ENCODE measurements around the gene TUBB.
"Not testable (repeated sequence)": the region's sequence is repeated elsewhere in the genome, so short reads cannot be mapped to it uniquely, and the experiment has no call there.

The TUBB gene

DNA sequence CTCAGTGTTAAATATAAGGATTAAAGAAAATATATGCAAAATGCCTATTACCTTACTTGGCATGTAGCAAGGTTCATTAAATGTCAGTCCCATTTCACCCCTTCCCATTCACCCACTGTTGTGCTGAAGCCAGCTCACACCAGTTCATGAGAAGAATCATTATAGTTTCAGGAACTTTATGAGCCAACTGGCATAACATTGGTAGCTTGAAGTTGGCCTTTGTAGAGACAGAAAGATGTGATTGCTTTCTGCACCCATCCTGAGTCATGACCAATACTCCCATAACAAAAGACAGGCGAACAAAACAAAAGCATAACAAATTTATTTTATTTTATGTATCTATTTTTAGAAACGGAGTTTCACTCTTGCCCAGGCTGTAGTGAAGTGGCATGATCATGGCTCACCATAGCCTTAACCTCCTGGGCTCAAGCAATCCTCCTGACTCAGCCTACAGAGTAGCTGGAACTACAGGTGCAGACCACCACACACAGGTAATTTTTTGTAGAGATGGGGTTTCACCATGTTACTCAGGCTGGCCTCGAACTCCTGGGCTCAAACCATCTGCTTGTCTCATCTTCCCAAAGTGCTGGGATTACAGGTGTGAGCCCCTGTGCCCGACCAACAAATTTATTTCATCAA lies 41.8 kb downstream of the TUBB start:
- H3K4me3 ChIP-seq (ENCODE audit: low read length, poor library complexity, severe bottlenecking) = no peak overlapping the region
- no peaks in the 10 kb centered on the region for H4K20me1 ChIP-seq (ENCODE audit: insufficient read depth, low read length, poor library complexity, severe bottlenecking)
- no peaks in the 10 kb centered on the region for H3K27me3 ChIP-seq (ENCODE audit: insufficient read depth, low read length, poor library complexity, severe bottlenecking)
- no peak overlapping the region for H3K9ac ChIP-seq (ENCODE audit: low read depth, low read length, poor library complexity, severe bottlenecking)
- TF ChIP-seq, protein P1, sequence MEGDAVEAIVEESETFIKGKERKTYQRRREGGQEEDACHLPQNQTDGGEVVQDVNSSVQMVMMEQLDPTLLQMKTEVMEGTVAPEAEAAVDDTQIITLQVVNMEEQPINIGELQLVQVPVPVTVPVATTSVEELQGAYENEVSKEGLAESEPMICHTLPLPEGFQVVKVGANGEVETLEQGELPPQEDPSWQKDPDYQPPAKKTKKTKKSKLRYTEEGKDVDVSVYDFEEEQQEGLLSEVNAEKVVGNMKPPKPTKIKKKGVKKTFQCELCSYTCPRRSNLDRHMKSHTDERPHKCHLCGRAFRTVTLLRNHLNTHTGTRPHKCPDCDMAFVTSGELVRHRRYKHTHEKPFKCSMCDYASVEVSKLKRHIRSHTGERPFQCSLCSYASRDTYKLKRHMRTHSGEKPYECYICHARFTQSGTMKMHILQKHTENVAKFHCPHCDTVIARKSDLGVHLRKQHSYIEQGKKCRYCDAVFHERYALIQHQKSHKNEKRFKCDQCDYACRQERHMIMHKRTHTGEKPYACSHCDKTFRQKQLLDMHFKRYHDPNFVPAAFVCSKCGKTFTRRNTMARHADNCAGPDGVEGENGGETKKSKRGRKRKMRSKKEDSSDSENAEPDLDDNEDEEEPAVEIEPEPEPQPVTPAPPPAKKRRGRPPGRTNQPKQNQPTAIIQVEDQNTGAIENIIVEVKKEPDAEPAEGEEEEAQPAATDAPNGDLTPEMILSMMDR (conservative IDR thresholded peaks at IDR 0.05; ENCODE audit: low read length) = no peak
- no peak for TF ChIP-seq EZH2phosphoT487 (IDR thresholded peaks at IDR 0.05; ENCODE audit: borderline replicate concordance)
- H3K9me2 ChIP-seq (replicated peaks; ENCODE audit: low read depth, low read length) = no peaks in the 10 kb centered on the region
- no peak overlapping the region for H3K4me2 ChIP-seq (ENCODE audit: low read depth, low read length, poor library complexity, severe bottlenecking)
- no peaks in the 10 kb centered on the region for H3K79me2 ChIP-seq (ENCODE audit: insufficient read depth, low read length)
- no peak overlapping the region for H2AFZ ChIP-seq (ENCODE audit: low read length)
- H3K36me3 ChIP-seq (ENCODE audit: insufficient read depth, low read length) = no peaks in the 10 kb centered on the region
- H3F3A ChIP-seq (ENCODE audit: low read depth) = no peaks in the 10 kb centered on the region
- H3K9me3 ChIP-seq (ENCODE audit: insufficient read depth, low read depth, low read length) = no peaks in the 10 kb centered on the region
- H3K4me1 ChIP-seq (ENCODE audit: insufficient read depth, low read length, poor library complexity, severe bottlenecking) = peaks cover 11% of the 10 kb centered on the region

DNA sequence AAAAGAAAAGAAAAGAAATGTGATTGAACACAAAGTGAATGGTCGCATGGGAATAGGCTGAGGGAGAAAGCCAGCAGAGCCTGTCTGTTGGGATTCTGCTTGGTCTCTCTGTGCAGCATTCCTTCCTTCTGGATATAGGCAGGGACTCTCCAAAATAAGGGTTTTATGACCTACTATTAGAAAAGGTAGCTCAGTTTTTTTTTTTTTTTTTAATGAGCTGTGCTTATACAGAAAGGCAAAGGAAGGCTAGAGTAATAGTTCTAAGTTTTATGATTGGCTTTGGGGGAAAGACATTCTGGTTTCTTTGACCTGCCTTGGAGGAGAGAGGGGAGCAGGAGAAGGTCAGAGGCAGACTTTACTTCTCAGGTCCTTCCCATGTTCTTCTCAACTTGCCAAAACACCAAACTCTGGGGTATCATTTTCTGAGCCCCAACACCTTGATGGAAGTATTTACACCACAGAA lies 43.0 kb downstream of the TUBB start:
- Histone ChIP-seq H3K4me3 (ENCODE audit: low read length, poor library complexity, severe bottlenecking) (no peak overlapping the region), H3K9me3 (ENCODE audit: insufficient read depth, low read depth, low read length) (no peaks in the 10 kb centered on the region), H3K9me2 (replicated peaks; ENCODE audit: low read depth, low read length) (no peaks in the 10 kb centered on the region), H3K9ac (ENCODE audit: low read depth, low read length, poor library complexity, severe bottlenecking) (no peak overlapping the region), H3K4me2 (ENCODE audit: low read depth, low read length, poor library complexity, severe bottlenecking) (no peak overlapping the region), H3F3A (ENCODE audit: low read depth) (no peaks in the 10 kb centered on the region), H3K4me1 (ENCODE audit: insufficient read depth, low read length, poor library complexity, severe bottlenecking) (peaks cover 11% of the 10 kb centered on the region), H3K36me3 (ENCODE audit: insufficient read depth, low read length) (no peaks in the 10 kb centered on the region), H3K79me2 (ENCODE audit: insufficient read depth, low read length) (no peaks in the 10 kb centered on the region), H2AFZ (ENCODE audit: low read length) (peak overlapping the region; percentile 76; the same call in 1 of the 2 replicates), H4K20me1 (ENCODE audit: insufficient read depth, low read length, poor library complexity, severe bottlenecking) (no peaks in the 10 kb centered on the region), H3K27me3 (ENCODE audit: insufficient read depth, low read length, poor library complexity, severe bottlenecking) (no peaks in the 10 kb centered on the region)
- TF ChIP-seq EZH2phosphoT487 (IDR thresholded peaks at IDR 0.05; ENCODE audit: borderline replicate concordance) = no peak
- TF ChIP-seq, protein P1 (conservative IDR thresholded peaks at IDR 0.05; ENCODE audit: low read length) = no peak

DNA sequence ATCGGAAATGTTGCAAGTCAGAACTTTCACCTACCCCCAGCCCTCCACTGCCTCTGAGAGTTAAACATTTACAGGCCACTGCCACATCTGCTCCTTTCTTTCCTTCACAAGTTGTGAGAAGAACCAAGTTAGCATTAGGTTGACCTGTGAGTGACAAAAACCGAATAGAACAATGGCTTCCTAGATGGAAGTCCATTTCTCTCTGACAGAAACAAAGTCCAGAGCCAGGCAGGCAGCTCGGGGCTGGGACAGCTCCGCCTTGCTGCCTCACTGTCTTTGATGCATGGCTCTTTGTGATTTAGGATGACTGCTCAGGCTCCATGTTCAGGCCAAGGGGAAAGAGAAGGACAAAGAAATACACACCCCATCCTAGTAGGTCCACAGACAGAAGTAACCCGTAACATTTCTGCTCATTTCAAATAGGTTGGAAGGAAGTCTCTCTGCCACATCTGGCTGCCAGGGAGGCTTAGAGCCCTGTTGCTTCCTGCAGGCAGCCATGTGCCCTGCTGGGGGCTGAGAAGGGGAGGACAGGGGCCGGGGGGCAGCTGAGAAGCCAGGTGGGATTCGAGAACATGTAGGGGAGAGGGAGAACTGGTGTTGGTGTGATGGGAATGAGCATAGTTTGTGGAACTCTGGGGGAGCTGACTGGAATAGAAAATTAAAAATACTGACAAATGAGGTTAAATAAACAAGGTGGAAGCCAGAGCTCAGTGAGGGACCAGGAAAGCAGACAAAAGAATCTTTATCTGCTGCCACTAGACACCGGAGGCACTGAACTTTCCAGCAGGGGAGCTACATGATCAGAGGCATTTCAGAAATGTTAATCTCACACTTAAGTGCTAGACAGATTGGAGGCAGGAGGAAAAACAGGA lies 43.7 kb downstream of the TUBB start:
- H2AFZ ChIP-seq (ENCODE audit: low read length) = peak overlapping the region; percentile 76
- no peaks in the 10 kb centered on the region for H3K79me2 ChIP-seq (ENCODE audit: insufficient read depth, low read length)
- no peaks in the 10 kb centered on the region for H3K9me3 ChIP-seq (ENCODE audit: insufficient read depth, low read depth, low read length)
- no peaks in the 10 kb centered on the region for H3K9me2 ChIP-seq (replicated peaks; ENCODE audit: low read depth, low read length)
- no peak overlapping the region for H3K4me3 ChIP-seq (ENCODE audit: low read length, poor library complexity, severe bottlenecking)
- no peaks in the 10 kb centered on the region for H3K36me3 ChIP-seq (ENCODE audit: insufficient read depth, low read length)
- no peak overlapping the region for H3K4me2 ChIP-seq (ENCODE audit: low read depth, low read length, poor library complexity, severe bottlenecking)
- H3K27me3 ChIP-seq (ENCODE audit: insufficient read depth, low read length, poor library complexity, severe bottlenecking) = no peaks in the 10 kb centered on the region
- H3F3A ChIP-seq (ENCODE audit: low read depth) = no peaks in the 10 kb centered on the region
- no peak overlapping the region for H3K9ac ChIP-seq (ENCODE audit: low read depth, low read length, poor library complexity, severe bottlenecking)
- H3K4me1 ChIP-seq (ENCODE audit: insufficient read depth, low read length, poor library complexity, severe bottlenecking) = peaks cover 18% of the 10 kb centered on the region
- TF ChIP-seq, protein P1 (conservative IDR thresholded peaks at IDR 0.05; ENCODE audit: low read length) = no peak
- no peak for TF ChIP-seq EZH2phosphoT487 (IDR thresholded peaks at IDR 0.05; ENCODE audit: borderline replicate concordance)
- H4K20me1 ChIP-seq (ENCODE audit: insufficient read depth, low read length, poor library complexity, severe bottlenecking) = no peaks in the 10 kb centered on the region

DNA sequence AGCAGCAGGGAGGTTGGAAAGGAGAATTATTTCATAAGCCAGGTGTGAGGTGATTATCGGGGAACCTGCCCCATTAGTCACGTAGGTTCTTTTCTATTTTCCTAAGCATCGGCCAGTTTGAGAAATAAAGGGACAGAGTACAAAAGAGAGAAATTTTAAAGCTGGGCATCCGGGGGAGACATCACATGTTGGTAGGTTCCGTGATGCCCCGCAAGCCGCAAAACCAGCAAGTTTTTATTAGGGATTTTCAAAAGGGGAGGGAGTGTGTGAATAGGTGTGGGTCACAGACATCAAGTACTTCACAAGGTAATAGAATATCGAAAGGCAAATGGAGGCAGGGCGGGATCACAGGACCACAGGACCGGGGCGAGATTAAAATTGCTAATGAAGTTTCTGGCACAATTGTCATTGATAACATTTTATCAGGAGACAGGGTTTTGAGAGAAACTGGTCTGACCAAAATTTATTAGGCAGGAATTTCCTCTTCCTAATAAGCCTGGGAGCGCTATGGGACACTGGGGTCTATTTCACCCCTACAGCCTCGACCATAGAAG lies 44.4 kb downstream of the TUBB start:
- peak overlapping the region; percentile 76; the same call in 1 of the 2 replicates for H2AFZ ChIP-seq (ENCODE audit: low read length)
- H3K9me3 ChIP-seq (ENCODE audit: insufficient read depth, low read depth, low read length); H3K4me2 ChIP-seq (ENCODE audit: low read depth, low read length, poor library complexity, severe bottlenecking); H3K9me2 ChIP-seq (replicated peaks; ENCODE audit: low read depth, low read length); H3K9ac ChIP-seq (ENCODE audit: low read depth, low read length, poor library complexity, severe bottlenecking); H3K79me2 ChIP-seq (ENCODE audit: insufficient read depth, low read length); H4K20me1 ChIP-seq (ENCODE audit: insufficient read depth, low read length, poor library complexity, severe bottlenecking); H3K36me3 ChIP-seq (ENCODE audit: insufficient read depth, low read length); H3F3A ChIP-seq (ENCODE audit: low read depth); H3K27me3 ChIP-seq (ENCODE audit: insufficient read depth, low read length, poor library complexity, severe bottlenecking); H3K4me3 ChIP-seq (ENCODE audit: low read length, poor library complexity, severe bottlenecking): not testable (repeated sequence)
- peaks cover 25% of the 10 kb centered on the region for H3K4me1 ChIP-seq (ENCODE audit: insufficient read depth, low read length, poor library complexity, severe bottlenecking)

DNA sequence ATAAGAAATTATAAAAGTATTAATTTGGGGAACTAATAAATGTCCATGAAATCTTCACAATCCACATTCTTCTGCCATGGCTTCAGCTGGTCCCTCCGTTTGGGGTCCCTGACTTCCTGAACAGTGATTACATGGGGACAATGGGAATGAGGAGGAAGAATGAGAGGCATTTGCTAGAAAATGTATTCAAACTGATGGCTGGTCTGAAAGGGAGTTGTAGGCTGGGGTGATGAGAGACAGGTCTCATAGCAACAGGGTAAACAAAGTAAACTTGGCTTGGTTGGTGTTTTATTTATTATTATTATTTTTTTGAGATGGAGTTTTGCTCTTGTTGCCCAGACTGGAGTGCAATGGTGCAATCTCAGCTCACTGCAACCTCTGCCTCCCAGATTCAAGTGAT lies 45.3 kb downstream of the TUBB start:
- not testable (repeated sequence) for H3F3A ChIP-seq (ENCODE audit: low read depth); H3K27me3 ChIP-seq (ENCODE audit: insufficient read depth, low read length, poor library complexity, severe bottlenecking); H3K9me3 ChIP-seq (ENCODE audit: insufficient read depth, low read depth, low read length); H3K9ac ChIP-seq (ENCODE audit: low read depth, low read length, poor library complexity, severe bottlenecking); H3K4me2 ChIP-seq (ENCODE audit: low read depth, low read length, poor library complexity, severe bottlenecking); H3K79me2 ChIP-seq (ENCODE audit: insufficient read depth, low read length); H3K36me3 ChIP-seq (ENCODE audit: insufficient read depth, low read length); H3K4me3 ChIP-seq (ENCODE audit: low read length, poor library complexity, severe bottlenecking); H4K20me1 ChIP-seq (ENCODE audit: insufficient read depth, low read length, poor library complexity, severe bottlenecking); H2AFZ ChIP-seq (ENCODE audit: low read length); H3K9me2 ChIP-seq (replicated peaks; ENCODE audit: low read depth, low read length)
- peaks cover 31% of the 10 kb centered on the region for H3K4me1 ChIP-seq (ENCODE audit: insufficient read depth, low read length, poor library complexity, severe bottlenecking)

Measured in Loucy (cell line).